H1 (cell line): ENCODE measurements around the gene PCBP2. TPM values are rescaled to one million over a fixed set of nuclear protein-coding genes. Genes with fewer than 3 reads are reported as not detected.
A peak's percentile ranks its signal among the peaks of the same experiment; 100 is the strongest.

Source experiments
- BACH1 ChIP-seq: IDR thresholded peaks from 2 replicates; pipeline ENCODE4 v1.6.1; 2012; ENCODE audit warnings: low read length, improper control_type of control experiment
- CEBPB ChIP-seq: IDR thresholded peaks from 2 replicates; pipeline ENCODE4 v1.6.1; 2012; ENCODE audit warnings: low read depth, low read length
- CREB1 ChIP-seq: IDR thresholded peaks from 2 replicates; pipeline ENCODE4 v1.6.1; 2012; ENCODE audit warnings: inconsistent platforms
- EP300 ChIP-seq, 2 experiments: IDR thresholded peaks; 1 replicate in 1 of 2; 2 replicates in 1 of 2; pipeline ENCODE4 v1.6.1; 2011 to 2012; ENCODE audit warnings: low read depth in 2 of 2, low read length in 2 of 2, mild to moderate bottlenecking in 2 of 2, borderline replicate concordance in 1 of 2, inconsistent platforms in 1 of 2, moderate library complexity in 1 of 2
- JUND ChIP-seq: IDR thresholded peaks from 2 replicates; pipeline ENCODE4 v1.6.1; 2011; ENCODE audit warnings: mild to moderate bottlenecking, improper control_type of control experiment, low read length
- KDM1A ChIP-seq: fragments of 200-600, 300-600 bp; sonication (generic); IDR thresholded peaks from 2 replicates; pipeline ENCODE4 v1.7.1; 2016; ENCODE audit warnings: mild to moderate bottlenecking, low read length, borderline replicate concordance
- NRF1 ChIP-seq: IDR thresholded peaks from 2 replicates; pipeline ENCODE4 v1.6.1; 2011; ENCODE audit warnings: mild to moderate bottlenecking, low read depth, low read length, improper control_type of control experiment
- POLR2A ChIP-seq, 2 experiments: IDR thresholded peaks; 1 replicate in 1 of 2; 2 replicates in 1 of 2; pipeline ENCODE4 v1.6.1; 2011; ENCODE audit warnings: low read depth in 2 of 2, low read length in 2 of 2, mild to moderate bottlenecking in 2 of 2; ENCODE audit errors: control extremely low read depth in 1 of 2
- RAD21 ChIP-seq, 2 experiments: IDR thresholded peaks in 1 of 2; conservative IDR thresholded peaks in 1 of 2; 2 replicates each; pipeline ENCODE4 v1.6.1; 2011; ENCODE audit warnings: low read depth in 2 of 2, low read length in 2 of 2, improper control_type of control experiment in 1 of 2, inconsistent platforms in 1 of 2, mild to moderate bottlenecking in 1 of 2, moderate library complexity in 1 of 2
- RBBP5 ChIP-seq: IDR thresholded peaks from 2 replicates; pipeline ENCODE4 v1.7.1; 2012; ENCODE audit warnings: low read depth, mild to moderate bottlenecking, inconsistent platforms, low read length, moderate library complexity, borderline replicate concordance
- RXRA ChIP-seq: IDR thresholded peaks from 2 replicates; pipeline ENCODE4 v1.6.1; 2011; ENCODE audit warnings: low read depth, mild to moderate bottlenecking, low read length, moderate library complexity; ENCODE audit not compliant: insufficient read depth
- SAP30 ChIP-seq: fragments of 300-600 bp; sonication (generic); IDR thresholded peaks from 2 replicates; pipeline ENCODE4 v1.7.1; 2012; ENCODE audit warnings: low read length, moderate library complexity, mild to moderate bottlenecking, inconsistent platforms; ENCODE audit not compliant: insufficient read depth, insufficient replicate concordance
- SIX5 ChIP-seq: IDR thresholded peaks from 2 replicates; pipeline ENCODE4 v1.6.1; 2011; ENCODE audit warnings: mild to moderate bottlenecking, low read depth, low read length
- SP1 ChIP-seq: IDR thresholded peaks from 2 replicates; pipeline ENCODE4 v1.6.1; 2011; ENCODE audit warnings: low read depth, low read length
- SP2 ChIP-seq: IDR thresholded peaks from 2 replicates; pipeline ENCODE4 v1.6.1; 2012; ENCODE audit warnings: mild to moderate bottlenecking, low read length, inconsistent platforms
- TAF1 ChIP-seq: IDR thresholded peaks from 2 replicates; pipeline ENCODE4 v1.6.1; 2011; ENCODE audit warnings: mild to moderate bottlenecking, low read depth, low read length
- polyA plus RNA-seq, 7 experiments: library from polyadenylated mRNA; depleted of rRNA in 3 of 7; stranded (reverse) in 5 of 7; unstranded in 2 of 7; fragments of >200 nt in 5 of 7; fragments of 200-250 nt in 2 of 7; gene quantifications; 1 replicate in 5 of 7; 2 replicates in 1 of 7; 4 replicates in 1 of 7; pipeline versions ENCODE4 v1.2.1 to v1.2.3, GENCODE V29; 2011 to 2013; ENCODE audit warnings: missing spikeins in 2 of 7, mixed read lengths in 2 of 7
- total RNA-seq: library from RNA; stranded (reverse); fragmentation: NEBNext Ultra II Directional; extraction: Animal tissue kit (Norgen Biotek cat#: 25700); gene quantifications from 2 replicates; pipeline ENCODE4 v1.2.1, GENCODE V29; 2021
- TF ChIP-seq, protein P1 (sequence below), 3 experiments: IDR thresholded peaks; 1 replicate in 2 of 3; 2 replicates in 1 of 3; pipeline versions ENCODE4 v1.5.1 to v1.6.1; 2011; ENCODE audit warnings: low read length in 3 of 3, mild to moderate bottlenecking in 3 of 3, inconsistent platforms in 2 of 3, low read depth in 1 of 3, moderate library complexity in 1 of 3; ENCODE audit not compliant: insufficient read depth in 1 of 3; ENCODE audit errors: control extremely low read depth in 1 of 3

PCBP2 gene
- total and polyA plus RNA-seq, 2 of the 8 experiments (the other 6 are each of a cell fraction or from before 2014, with no cell fraction given) = 470 to 1,123 TPM

DNA sequence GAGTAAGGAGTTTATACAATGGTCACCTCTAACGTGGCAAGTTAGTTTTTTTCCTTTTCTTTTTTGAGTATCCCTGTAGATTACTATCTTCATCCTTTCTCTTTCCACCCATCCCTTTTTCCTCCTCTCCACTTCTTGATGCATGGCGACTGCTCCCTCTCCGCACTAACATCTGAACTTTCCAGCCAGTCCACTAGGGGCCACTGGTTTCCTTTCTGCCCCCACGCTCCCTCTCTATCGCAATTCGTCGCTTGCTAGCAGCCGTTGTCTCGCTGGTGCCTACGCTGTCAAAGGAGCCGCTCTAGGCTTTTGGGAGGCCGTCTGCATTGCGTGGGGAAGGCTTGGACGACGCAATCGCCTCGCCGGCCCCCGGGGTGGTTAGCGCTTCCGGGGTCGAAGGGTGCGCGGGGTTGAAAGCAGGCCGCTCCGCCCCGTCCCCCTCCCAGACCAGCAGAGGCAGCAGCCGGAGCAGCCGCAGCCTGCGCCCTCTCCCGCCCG lies at the start of gene PCBP2 (continued):
- peak; percentile 96 for TF ChIP-seq CREB1
- TF ChIP-seq BACH1 = peak; percentile 67
- TF ChIP-seq SP2 = peak; percentile 99
- TF ChIP-seq CEBPB = peak; percentile 84
- peak; percentile 18; the same call in 1 of the 2 replicates for TF ChIP-seq NRF1
- 0 out of 2 replicates have a peak, but pooled peaks have one; percentile 43 for TF ChIP-seq RBBP5
- TF ChIP-seq SP1 = peak; percentile 83
- peak; percentile 19; the same call in 1 of the 2 replicates for TF ChIP-seq SIX5
- TF ChIP-seq POLR2A (IDR thresholded peaks at IDR 0.05; ENCODE audit: control extremely low read depth in 1 of 2, low read depth in 2 of 2, low read length in 2 of 2) = peak; percentile 91
- TF ChIP-seq, protein P1, sequence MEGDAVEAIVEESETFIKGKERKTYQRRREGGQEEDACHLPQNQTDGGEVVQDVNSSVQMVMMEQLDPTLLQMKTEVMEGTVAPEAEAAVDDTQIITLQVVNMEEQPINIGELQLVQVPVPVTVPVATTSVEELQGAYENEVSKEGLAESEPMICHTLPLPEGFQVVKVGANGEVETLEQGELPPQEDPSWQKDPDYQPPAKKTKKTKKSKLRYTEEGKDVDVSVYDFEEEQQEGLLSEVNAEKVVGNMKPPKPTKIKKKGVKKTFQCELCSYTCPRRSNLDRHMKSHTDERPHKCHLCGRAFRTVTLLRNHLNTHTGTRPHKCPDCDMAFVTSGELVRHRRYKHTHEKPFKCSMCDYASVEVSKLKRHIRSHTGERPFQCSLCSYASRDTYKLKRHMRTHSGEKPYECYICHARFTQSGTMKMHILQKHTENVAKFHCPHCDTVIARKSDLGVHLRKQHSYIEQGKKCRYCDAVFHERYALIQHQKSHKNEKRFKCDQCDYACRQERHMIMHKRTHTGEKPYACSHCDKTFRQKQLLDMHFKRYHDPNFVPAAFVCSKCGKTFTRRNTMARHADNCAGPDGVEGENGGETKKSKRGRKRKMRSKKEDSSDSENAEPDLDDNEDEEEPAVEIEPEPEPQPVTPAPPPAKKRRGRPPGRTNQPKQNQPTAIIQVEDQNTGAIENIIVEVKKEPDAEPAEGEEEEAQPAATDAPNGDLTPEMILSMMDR (IDR thresholded peaks at IDR 0.05; ENCODE audit: control extremely low read depth in 1 of 3, insufficient read depth in 1 of 3, low read depth in 1 of 3, low read length in 3 of 3) = peak; percentile 72 to 94 (median 85)
- TF ChIP-seq RAD21 (IDR thresholded peaks at IDR 0.05 in 1 of 2, conservative IDR thresholded peaks at IDR 0.05 in 1 of 2; ENCODE audit: low read depth in 2 of 2, low read length in 2 of 2) = no peak; a peak in 1 of 4 replicates
- peak in 1 of 2 experiments; percentile 86; a peak in 1 of 3 replicates for TF ChIP-seq EP300 (IDR thresholded peaks at IDR 0.05; ENCODE audit: borderline replicate concordance in 1 of 2, low read depth in 2 of 2, low read length in 2 of 2)
- peak; percentile 96 for TF ChIP-seq TAF1
- no peak for TF ChIP-seq SAP30
- TF ChIP-seq RXRA = 0 out of 2 replicates have a peak, but pooled peaks have one; percentile 41
- no peak for TF ChIP-seq KDM1A
- 0 out of 2 replicates have a peak, but pooled peaks have one; percentile 46 for TF ChIP-seq JUND
